ENCODE data around the gene ZNF605. TPM values are rescaled to one million over a fixed set of nuclear protein-coding genes. Genes with fewer than 3 reads are reported as not detected.
A peak's percentile ranks its signal among the peaks of the same experiment; 100 is the strongest.
"Not testable (repeated sequence)": the region's sequence is repeated elsewhere in the genome, so short reads cannot be mapped to it uniquely, and the experiment has no call there.

The ZNF605 gene
- polyA plus RNA-seq, 2 donors, result 1.9 to 4.3 TPM

DNA sequence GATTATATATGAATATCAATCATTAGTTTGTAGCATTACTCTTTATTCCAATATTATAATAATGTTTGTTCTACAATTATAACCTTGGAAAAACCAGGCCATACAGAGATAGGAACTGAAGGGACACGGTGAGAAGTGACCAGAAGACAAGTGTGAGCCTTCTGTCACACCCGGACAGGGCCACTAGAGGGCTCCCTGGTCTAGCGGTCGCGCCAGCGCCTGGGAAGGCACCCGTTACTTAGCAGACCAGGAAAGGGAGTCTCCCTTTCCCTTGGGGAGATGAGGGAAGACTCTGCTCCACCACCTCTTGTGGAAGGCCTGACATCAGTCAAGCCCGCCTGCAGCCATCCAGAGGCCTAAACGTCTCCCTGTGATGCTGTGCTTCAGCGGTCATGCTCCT is 7.8 kb upstream of the ZNF605 start:
- H3K36me3 ChIP-seq (ENCODE audit: control insufficient read depth in 2 of 2, insufficient read depth in 2 of 2, low read length in 1 of 2); H3K27me3 ChIP-seq (ENCODE audit: control insufficient read depth in 1 of 2, insufficient read depth in 2 of 2, low read length in 2 of 2); H3K4me3 ChIP-seq (ENCODE audit: low read depth in 1 of 2, low read length in 2 of 2); H3K27ac ChIP-seq (ENCODE audit: low read depth in 2 of 2, low read length in 1 of 2); H3K4me1 ChIP-seq (ENCODE audit: control insufficient read depth in 2 of 2, insufficient read depth in 2 of 2, low read length in 1 of 2): not testable (repeated sequence)
- H3K9me3 ChIP-seq (ENCODE audit: control insufficient read depth in 2 of 2, insufficient read depth in 1 of 2, low read depth in 1 of 2, low read length in 1 of 2), result peaks cover 6 to 18% of the 10 kb centered on the region in 2 donors
- WGBS, 2 donors, result 50 to 68% methylated on average over 10 of the region's 10 CpGs

DNA sequence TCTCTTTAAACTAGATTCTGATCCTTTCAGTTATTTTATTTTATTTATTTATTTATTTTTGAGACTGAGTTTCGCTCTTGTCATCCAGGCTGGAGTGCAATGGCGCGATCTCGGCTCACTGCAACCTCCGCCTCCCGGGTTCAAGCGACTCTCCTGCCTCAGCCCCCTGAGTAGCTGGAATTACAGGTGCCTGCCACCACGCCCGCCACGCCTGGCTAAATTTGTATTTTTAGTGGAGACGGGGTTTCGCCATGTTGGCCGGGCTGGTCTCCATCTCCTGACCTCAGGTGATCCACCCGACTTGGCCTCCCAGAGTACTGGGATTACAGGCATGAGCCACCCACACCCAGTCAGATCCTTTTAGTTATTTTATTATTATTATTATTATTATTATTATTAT is 5.7 kb upstream of the ZNF605 start:
- not testable (repeated sequence) for H3K27me3 ChIP-seq (ENCODE audit: control insufficient read depth in 1 of 2, insufficient read depth in 2 of 2, low read length in 2 of 2); H3K4me1 ChIP-seq (ENCODE audit: control insufficient read depth in 2 of 2, insufficient read depth in 2 of 2, low read length in 1 of 2); H3K27ac ChIP-seq (ENCODE audit: low read depth in 2 of 2, low read length in 1 of 2); H3K9me3 ChIP-seq (ENCODE audit: control insufficient read depth in 2 of 2, insufficient read depth in 1 of 2, low read depth in 1 of 2, low read length in 1 of 2); H3K4me3 ChIP-seq (ENCODE audit: low read depth in 1 of 2, low read length in 2 of 2); H3K36me3 ChIP-seq (ENCODE audit: control insufficient read depth in 2 of 2, insufficient read depth in 2 of 2, low read length in 1 of 2)
- WGBS, 2 donors, result 99% methylated on average over 14 of the region's 14 CpGs

DNA sequence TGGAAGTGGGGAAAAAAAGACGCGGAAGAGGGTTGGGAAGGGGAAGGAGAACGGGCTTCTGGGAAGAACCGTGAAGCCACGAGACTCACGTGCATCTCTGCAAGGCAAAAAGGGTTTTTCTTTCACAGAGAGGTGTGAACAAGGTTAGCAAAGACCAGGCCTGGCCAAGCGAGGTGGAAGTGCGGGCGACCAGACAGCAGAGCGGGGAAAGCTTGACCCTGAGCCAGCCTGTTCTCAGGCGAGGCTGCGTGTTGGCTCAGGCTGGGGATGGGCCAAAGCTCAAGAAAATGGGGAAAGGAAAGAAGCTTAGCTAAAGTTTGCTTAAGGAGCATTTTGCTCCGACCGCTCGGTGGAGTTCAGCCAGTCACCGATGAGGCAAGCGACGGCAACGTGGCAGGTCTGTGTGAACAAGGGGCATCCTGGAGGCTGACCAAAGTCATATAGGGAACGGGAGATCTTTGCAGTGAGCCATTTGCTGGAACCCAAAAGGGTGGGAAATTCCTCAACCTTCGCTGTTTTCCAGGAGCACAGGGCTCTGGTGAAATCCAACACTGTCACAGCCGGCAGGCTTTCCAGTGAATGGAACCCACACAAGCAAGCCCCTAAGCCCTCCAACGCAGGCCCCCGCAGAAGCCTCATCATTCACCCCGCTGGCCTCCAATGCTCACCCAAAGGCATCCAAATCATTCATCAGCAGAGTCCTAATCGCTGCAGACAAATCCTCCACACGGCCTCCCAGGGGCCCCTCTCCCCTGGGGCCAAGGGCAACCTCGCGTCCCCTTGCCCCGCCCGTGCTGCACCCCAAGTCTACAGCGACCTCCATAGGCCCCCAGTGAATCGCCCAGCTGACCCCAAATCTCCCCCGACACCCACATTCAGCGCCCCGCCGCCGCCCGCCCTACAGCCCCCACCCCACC is 754 bp downstream of the ZNF605 start:
- no peaks in the 10 kb centered on the region for H3K27me3 ChIP-seq (ENCODE audit: control insufficient read depth in 1 of 2, insufficient read depth in 2 of 2, low read length in 2 of 2)
- H3K27ac ChIP-seq (ENCODE audit: low read depth in 2 of 2, low read length in 1 of 2), result peak overlapping the region; percentile 88 to 89
- 13 to 18% methylated on average over 39 of the region's 39 CpGs for WGBS, 2 donors
- H3K9me3 ChIP-seq (ENCODE audit: control insufficient read depth in 2 of 2, insufficient read depth in 1 of 2, low read depth in 1 of 2, low read length in 1 of 2), result peaks cover 11 to 30% of the 10 kb centered on the region in 2 donors
- peaks cover 0 to 10% of the 10 kb centered on the region in 2 donors for H3K36me3 ChIP-seq (ENCODE audit: control insufficient read depth in 2 of 2, insufficient read depth in 2 of 2, low read length in 1 of 2)
- peaks cover 0 to 2% of the 10 kb centered on the region in 2 donors for H3K4me1 ChIP-seq (ENCODE audit: control insufficient read depth in 2 of 2, insufficient read depth in 2 of 2, low read length in 1 of 2)
- peak overlapping the region; percentile 68 to 77 for H3K4me3 ChIP-seq (ENCODE audit: low read depth in 1 of 2, low read length in 2 of 2)

DNA sequence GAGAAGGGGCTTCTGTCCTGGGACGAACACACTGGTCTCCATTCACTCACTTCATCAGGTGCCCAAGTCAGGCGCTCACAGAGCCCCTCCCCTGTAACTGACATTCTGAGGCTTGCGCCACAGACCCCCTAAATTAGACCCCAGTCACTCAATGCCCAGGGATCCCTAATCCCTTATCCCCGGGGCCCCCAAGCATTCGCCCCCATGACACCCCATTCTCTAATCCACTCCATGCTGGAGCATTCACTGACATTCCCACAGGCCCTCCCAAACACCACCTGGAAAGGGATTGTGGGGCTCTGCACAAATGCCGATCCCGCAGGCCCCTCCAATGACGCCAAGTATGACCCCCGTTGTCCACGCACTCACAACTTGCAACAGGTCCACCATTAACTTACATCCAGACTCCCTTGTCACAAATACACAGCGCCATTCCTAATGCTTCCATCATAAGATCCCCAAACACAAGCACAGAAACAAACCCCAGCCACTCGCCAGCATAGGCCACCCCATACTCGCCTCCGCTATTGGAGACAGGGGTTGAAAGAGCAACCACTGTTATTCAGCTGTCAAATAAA is 1.5 kb downstream of the ZNF605 start:
- peak overlapping the region in 1 of 2 donors; percentile 77 for H3K4me3 ChIP-seq (ENCODE audit: low read depth in 1 of 2, low read length in 2 of 2)
- H3K4me1 ChIP-seq (ENCODE audit: control insufficient read depth in 2 of 2, insufficient read depth in 2 of 2, low read length in 1 of 2), result peaks cover 0 to 2% of the 10 kb centered on the region in 2 donors
- peaks cover 17 to 38% of the 10 kb centered on the region in 2 donors for H3K9me3 ChIP-seq (ENCODE audit: control insufficient read depth in 2 of 2, insufficient read depth in 1 of 2, low read depth in 1 of 2, low read length in 1 of 2)
- peaks cover 5 to 14% of the 10 kb centered on the region in 2 donors for H3K36me3 ChIP-seq (ENCODE audit: control insufficient read depth in 2 of 2, insufficient read depth in 2 of 2, low read length in 1 of 2)
- WGBS, 2 donors, result 82 to 87% methylated on average over 13 to 14 of the region's 14 CpGs
- H3K27ac ChIP-seq (ENCODE audit: low read depth in 2 of 2, low read length in 1 of 2), result no peak overlapping the region
- no peaks in the 10 kb centered on the region for H3K27me3 ChIP-seq (ENCODE audit: control insufficient read depth in 1 of 2, insufficient read depth in 2 of 2, low read length in 2 of 2)

DNA sequence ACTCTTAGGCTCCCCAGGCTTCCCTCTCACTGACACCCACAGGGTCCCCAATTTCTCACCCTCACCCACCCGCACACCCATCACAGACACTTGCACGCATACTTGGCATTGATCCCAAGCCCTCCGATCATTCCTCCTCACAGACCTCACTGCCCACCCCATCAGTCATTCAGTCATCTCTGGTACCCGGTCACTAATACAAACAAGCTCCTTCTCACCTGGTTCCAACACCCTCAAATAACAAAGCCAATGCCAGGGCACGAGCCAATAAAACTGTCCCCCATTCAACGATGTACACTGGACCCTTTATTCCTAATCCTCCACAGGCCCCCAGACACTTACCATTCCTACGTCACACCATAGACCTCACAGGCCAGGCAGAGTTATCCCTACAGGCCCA is 2.3 kb downstream of the ZNF605 start:
- 97 to 98% methylated on average over 7 of the region's 7 CpGs for WGBS, 2 donors
- no peak overlapping the region for H3K27ac ChIP-seq (ENCODE audit: low read depth in 2 of 2, low read length in 1 of 2)
- no peak overlapping the region for H3K4me3 ChIP-seq (ENCODE audit: low read depth in 1 of 2, low read length in 2 of 2)
- H3K36me3 ChIP-seq (ENCODE audit: control insufficient read depth in 2 of 2, insufficient read depth in 2 of 2, low read length in 1 of 2), result peaks cover 6 to 16% of the 10 kb centered on the region in 2 donors
- H3K9me3 ChIP-seq (ENCODE audit: control insufficient read depth in 2 of 2, insufficient read depth in 1 of 2, low read depth in 1 of 2, low read length in 1 of 2), result peaks cover 19 to 46% of the 10 kb centered on the region in 2 donors
- peaks cover 0 to 2% of the 10 kb centered on the region in 2 donors for H3K4me1 ChIP-seq (ENCODE audit: control insufficient read depth in 2 of 2, insufficient read depth in 2 of 2, low read length in 1 of 2)
- no peaks in the 10 kb centered on the region for H3K27me3 ChIP-seq (ENCODE audit: control insufficient read depth in 1 of 2, insufficient read depth in 2 of 2, low read length in 2 of 2)

DNA sequence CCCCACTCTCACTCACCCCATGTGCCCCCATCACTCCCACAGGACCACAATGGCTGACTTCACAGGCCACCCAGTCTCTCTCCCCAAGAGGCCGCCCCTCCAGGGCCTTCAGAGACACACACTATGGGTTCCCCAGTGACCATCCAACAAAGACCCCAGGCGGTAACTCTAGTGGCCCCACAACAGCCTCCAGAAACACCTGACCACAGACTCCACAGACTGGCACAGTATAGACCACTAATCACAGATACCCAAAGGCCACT is 3.0 kb downstream of the ZNF605 start:
- Histone ChIP-seq H3K36me3 (ENCODE audit: control insufficient read depth in 2 of 2, insufficient read depth in 2 of 2, low read length in 1 of 2) (peaks cover 6 to 16% of the 10 kb centered on the region in 2 donors), H3K9me3 (ENCODE audit: control insufficient read depth in 2 of 2, insufficient read depth in 1 of 2, low read depth in 1 of 2, low read length in 1 of 2) (peaks cover 24 to 52% of the 10 kb centered on the region in 2 donors), H3K4me3 (ENCODE audit: low read depth in 1 of 2, low read length in 2 of 2) (no peak overlapping the region), H3K27ac (ENCODE audit: low read depth in 2 of 2, low read length in 1 of 2) (no peak overlapping the region), H3K27me3 (ENCODE audit: control insufficient read depth in 1 of 2, insufficient read depth in 2 of 2, low read length in 2 of 2) (no peaks in the 10 kb centered on the region), H3K4me1 (ENCODE audit: control insufficient read depth in 2 of 2, insufficient read depth in 2 of 2, low read length in 1 of 2) (peaks cover 0 to 2% of the 10 kb centered on the region in 2 donors)
- WGBS, 2 donors, result 99 to 100% methylated on average over 2 of the region's 2 CpGs

DNA sequence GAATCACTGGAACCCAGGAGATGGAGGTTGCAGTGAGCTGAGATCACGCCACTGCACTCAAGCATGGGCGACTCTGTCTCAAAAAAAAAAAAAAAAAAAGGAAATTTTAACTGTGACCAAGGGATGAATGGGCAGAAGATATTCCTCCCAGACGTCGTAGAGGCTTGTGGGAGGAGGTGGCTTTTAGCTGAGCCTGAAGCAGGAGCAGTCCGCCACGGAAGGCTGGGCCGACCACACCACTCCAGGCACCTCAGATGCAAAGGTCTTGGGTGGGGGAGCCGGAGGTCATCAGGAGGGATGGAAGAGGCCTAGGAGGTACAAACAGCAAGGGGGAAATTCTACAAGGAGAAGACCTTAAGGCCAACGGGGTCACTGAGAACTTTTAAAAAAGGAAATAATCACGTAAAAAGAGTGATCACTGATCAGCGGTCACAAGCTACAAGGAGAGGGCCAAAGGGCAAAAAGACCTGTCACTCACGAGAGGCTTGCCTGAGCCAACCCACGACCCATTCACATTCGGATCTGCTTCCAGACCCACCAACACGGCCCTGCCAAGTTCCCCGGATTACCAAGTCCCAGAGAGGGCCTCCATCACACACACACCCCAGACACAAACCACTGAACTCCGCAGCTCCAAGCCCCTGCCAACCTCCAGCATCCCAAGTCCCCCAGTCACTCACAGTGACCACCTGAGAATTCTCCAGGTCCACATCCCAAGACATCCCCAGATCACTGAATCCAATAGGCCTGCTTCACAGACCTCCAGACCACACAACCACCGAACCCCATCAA is 3.5 kb downstream of the ZNF605 start:
- 97 to 98% methylated on average over 18 of the region's 18 CpGs for WGBS, 2 donors
- H3K4me1 ChIP-seq (ENCODE audit: control insufficient read depth in 2 of 2, insufficient read depth in 2 of 2, low read length in 1 of 2), result peaks cover 0 to 2% of the 10 kb centered on the region in 2 donors
- no peak overlapping the region for H3K4me3 ChIP-seq (ENCODE audit: low read depth in 1 of 2, low read length in 2 of 2)
- no peaks in the 10 kb centered on the region for H3K27me3 ChIP-seq (ENCODE audit: control insufficient read depth in 1 of 2, insufficient read depth in 2 of 2, low read length in 2 of 2)
- no peak overlapping the region for H3K27ac ChIP-seq (ENCODE audit: low read depth in 2 of 2, low read length in 1 of 2)
- H3K9me3 ChIP-seq (ENCODE audit: control insufficient read depth in 2 of 2, insufficient read depth in 1 of 2, low read depth in 1 of 2, low read length in 1 of 2), result peaks cover 26 to 55% of the 10 kb centered on the region in 2 donors
- H3K36me3 ChIP-seq (ENCODE audit: control insufficient read depth in 2 of 2, insufficient read depth in 2 of 2, low read length in 1 of 2), result peaks cover 6 to 18% of the 10 kb centered on the region in 2 donors

DNA sequence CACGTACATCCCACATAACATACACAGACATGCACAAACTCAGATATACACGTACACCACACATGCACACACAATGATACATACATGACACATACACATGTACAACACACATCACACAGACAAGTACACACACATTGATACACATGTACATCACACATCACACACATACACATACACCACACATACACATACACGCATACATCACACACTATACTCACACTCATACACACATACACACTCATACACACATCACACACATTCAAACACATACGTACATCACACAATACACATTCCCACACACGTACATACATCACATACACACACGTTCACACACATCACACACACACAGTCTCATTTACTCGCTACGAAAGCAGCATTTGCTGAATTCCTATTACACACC is 4.5 kb downstream of the ZNF605 start:
- peaks cover 26 to 55% of the 10 kb centered on the region in 2 donors for H3K9me3 ChIP-seq (ENCODE audit: control insufficient read depth in 2 of 2, insufficient read depth in 1 of 2, low read depth in 1 of 2, low read length in 1 of 2)
- WGBS, 2 donors, result 96 to 97% methylated on average over 8 of the region's 8 CpGs
- no peak overlapping the region for H3K4me3 ChIP-seq (ENCODE audit: low read depth in 1 of 2, low read length in 2 of 2)
- no peak overlapping the region for H3K27ac ChIP-seq (ENCODE audit: low read depth in 2 of 2, low read length in 1 of 2)
- peaks cover 6 to 20% of the 10 kb centered on the region in 2 donors for H3K36me3 ChIP-seq (ENCODE audit: control insufficient read depth in 2 of 2, insufficient read depth in 2 of 2, low read length in 1 of 2)
- H3K4me1 ChIP-seq (ENCODE audit: control insufficient read depth in 2 of 2, insufficient read depth in 2 of 2, low read length in 1 of 2), result peaks cover 0 to 2% of the 10 kb centered on the region in 2 donors
- no peaks in the 10 kb centered on the region for H3K27me3 ChIP-seq (ENCODE audit: control insufficient read depth in 1 of 2, insufficient read depth in 2 of 2, low read length in 2 of 2)

DNA sequence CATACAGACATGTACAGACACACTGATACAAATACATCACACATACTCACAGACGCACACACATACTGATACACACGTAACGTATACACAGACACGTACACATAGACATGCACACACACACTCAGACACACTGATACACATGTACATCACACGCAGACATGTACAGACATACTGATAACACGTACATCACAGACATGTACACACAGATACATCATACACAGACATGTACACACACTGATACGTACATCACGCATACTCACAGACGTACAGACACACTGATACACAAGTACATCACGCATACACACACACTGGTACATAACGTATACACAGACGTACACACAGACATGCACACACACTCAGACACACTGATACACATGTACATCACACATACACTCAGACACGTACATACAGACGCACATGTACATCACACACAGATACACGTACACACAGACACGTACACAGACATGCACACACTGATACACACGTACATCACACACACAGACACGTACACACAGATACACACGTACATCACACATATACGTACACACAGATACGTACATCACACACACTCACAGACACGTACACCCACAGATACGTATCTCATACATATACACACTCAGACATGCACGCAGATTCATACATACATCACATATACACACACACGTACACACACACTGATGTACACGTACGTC is 5.1 kb downstream of the ZNF605 start:
- Histone ChIP-seq H3K4me3 (ENCODE audit: low read depth in 1 of 2, low read length in 2 of 2) (no peak overlapping the region), H3K9me3 (ENCODE audit: control insufficient read depth in 2 of 2, insufficient read depth in 1 of 2, low read depth in 1 of 2, low read length in 1 of 2) (peaks cover 32 to 60% of the 10 kb centered on the region in 2 donors), H3K4me1 (ENCODE audit: control insufficient read depth in 2 of 2, insufficient read depth in 2 of 2, low read length in 1 of 2) (peaks cover 0 to 2% of the 10 kb centered on the region in 2 donors), H3K36me3 (ENCODE audit: control insufficient read depth in 2 of 2, insufficient read depth in 2 of 2, low read length in 1 of 2) (peaks cover 7 to 25% of the 10 kb centered on the region in 2 donors), H3K27ac (ENCODE audit: low read depth in 2 of 2, low read length in 1 of 2) (no peak overlapping the region), H3K27me3 (ENCODE audit: control insufficient read depth in 1 of 2, insufficient read depth in 2 of 2, low read length in 2 of 2) (no peaks in the 10 kb centered on the region)
- WGBS, 2 donors, result 97 to 98% methylated on average over 27 of the region's 27 CpGs

Measured in esophagus (tissue), 2 donors.